GM23338 (cell line): Measurements from ENCODE around the gene FASTKD1.

Experiments
- CREB1 ChIP-seq: fragments of 250-450 bp; sonication (Bioruptor Pico); IDR thresholded peaks from 2 replicates; pipeline ENCODE4 v1.5.0; 2020; ENCODE audit warnings: low read depth, mild to moderate bottlenecking, moderate library complexity
- EZH2 ChIP-seq: fragments of 200-600 bp; sonication (generic); IDR thresholded peaks from one replicate; pipeline ENCODE4 v1.8.0; 2017; ENCODE audit warnings: antibody characterized with exemption, mild to moderate bottlenecking, low read depth; ENCODE audit not compliant: unreplicated experiment
- EZH2phosphoT487 ChIP-seq: fragments of 200-600 bp; sonication (generic); IDR thresholded peaks from one replicate; pipeline ENCODE4 v1.8.1; 2018; ENCODE audit warnings: antibody characterized with exemption; ENCODE audit not compliant: unreplicated experiment
- JUNB ChIP-seq: IDR thresholded peaks from one replicate; pipeline ENCODE4 v1.6.1; 2016; ENCODE audit warnings: antibody characterized with exemption; ENCODE audit not compliant: unreplicated experiment
- POLR2AphosphoS5 ChIP-seq: IDR thresholded peaks from 2 replicates; pipeline ENCODE4 v1.6.1; 2016; ENCODE audit warnings: antibody characterized with exemption, low read depth
- ZNF114 ChIP-seq: fragments of 250-450 bp; sonication (Bioruptor Pico); IDR thresholded peaks from 2 replicates; pipeline ENCODE4 v1.5.0; 2020; ENCODE audit warnings: mild to moderate bottlenecking, moderate library complexity
- TF ChIP-seq, protein P1 (sequence below), 2 experiments: fragments of 200-600 bp in 1 of 2; sonication (generic) in 1 of 2; conservative IDR thresholded peaks; 2 replicates each; pipeline versions ENCODE4 v1.5.1 to v1.6.1; 2016 to 2017; ENCODE audit warnings: antibody characterized with exemption in 2 of 2, low read depth in 2 of 2, mild to moderate bottlenecking in 2 of 2, moderate library complexity in 1 of 2
- TF ChIP-seq, protein P2 (sequence below): IDR thresholded peaks from one replicate; pipeline ENCODE4 v1.6.1; 2018; ENCODE audit warnings: antibody characterized with exemption; ENCODE audit not compliant: unreplicated experiment

DNA sequence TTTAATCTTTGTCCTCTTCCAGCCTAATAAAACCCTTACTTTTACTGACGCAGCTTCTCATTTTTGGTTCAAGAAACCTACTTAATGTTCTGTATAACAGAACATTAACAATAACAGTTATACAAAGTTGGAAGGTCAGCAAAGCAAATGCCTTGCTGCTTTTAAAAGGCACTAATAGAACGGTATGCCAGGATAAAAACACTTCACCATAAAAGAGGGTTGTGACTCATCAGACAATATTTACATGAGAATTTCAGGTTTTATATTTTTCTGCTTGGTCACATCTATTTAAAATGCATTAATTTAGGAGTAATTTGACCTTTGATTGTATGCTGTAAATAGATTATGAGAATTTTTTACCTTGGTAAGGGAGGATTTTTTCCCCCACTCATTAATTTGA lies 61.1 kb downstream of the FASTKD1 start:
- TF ChIP-seq, protein P1, sequence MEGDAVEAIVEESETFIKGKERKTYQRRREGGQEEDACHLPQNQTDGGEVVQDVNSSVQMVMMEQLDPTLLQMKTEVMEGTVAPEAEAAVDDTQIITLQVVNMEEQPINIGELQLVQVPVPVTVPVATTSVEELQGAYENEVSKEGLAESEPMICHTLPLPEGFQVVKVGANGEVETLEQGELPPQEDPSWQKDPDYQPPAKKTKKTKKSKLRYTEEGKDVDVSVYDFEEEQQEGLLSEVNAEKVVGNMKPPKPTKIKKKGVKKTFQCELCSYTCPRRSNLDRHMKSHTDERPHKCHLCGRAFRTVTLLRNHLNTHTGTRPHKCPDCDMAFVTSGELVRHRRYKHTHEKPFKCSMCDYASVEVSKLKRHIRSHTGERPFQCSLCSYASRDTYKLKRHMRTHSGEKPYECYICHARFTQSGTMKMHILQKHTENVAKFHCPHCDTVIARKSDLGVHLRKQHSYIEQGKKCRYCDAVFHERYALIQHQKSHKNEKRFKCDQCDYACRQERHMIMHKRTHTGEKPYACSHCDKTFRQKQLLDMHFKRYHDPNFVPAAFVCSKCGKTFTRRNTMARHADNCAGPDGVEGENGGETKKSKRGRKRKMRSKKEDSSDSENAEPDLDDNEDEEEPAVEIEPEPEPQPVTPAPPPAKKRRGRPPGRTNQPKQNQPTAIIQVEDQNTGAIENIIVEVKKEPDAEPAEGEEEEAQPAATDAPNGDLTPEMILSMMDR (conservative IDR thresholded peaks at IDR 0.05; ENCODE audit: low read depth in 2 of 2): no peak
- TF ChIP-seq CREB1: no peak
- TF ChIP-seq, protein P2, sequence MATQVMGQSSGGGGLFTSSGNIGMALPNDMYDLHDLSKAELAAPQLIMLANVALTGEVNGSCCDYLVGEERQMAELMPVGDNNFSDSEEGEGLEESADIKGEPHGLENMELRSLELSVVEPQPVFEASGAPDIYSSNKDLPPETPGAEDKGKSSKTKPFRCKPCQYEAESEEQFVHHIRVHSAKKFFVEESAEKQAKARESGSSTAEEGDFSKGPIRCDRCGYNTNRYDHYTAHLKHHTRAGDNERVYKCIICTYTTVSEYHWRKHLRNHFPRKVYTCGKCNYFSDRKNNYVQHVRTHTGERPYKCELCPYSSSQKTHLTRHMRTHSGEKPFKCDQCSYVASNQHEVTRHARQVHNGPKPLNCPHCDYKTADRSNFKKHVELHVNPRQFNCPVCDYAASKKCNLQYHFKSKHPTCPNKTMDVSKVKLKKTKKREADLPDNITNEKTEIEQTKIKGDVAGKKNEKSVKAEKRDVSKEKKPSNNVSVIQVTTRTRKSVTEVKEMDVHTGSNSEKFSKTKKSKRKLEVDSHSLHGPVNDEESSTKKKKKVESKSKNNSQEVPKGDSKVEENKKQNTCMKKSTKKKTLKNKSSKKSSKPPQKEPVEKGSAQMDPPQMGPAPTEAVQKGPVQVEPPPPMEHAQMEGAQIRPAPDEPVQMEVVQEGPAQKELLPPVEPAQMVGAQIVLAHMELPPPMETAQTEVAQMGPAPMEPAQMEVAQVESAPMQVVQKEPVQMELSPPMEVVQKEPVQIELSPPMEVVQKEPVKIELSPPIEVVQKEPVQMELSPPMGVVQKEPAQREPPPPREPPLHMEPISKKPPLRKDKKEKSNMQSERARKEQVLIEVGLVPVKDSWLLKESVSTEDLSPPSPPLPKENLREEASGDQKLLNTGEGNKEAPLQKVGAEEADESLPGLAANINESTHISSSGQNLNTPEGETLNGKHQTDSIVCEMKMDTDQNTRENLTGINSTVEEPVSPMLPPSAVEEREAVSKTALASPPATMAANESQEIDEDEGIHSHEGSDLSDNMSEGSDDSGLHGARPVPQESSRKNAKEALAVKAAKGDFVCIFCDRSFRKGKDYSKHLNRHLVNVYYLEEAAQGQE: no peak
- TF ChIP-seq POLR2AphosphoS5: no peak
- no peak for TF ChIP-seq ZNF114 (CRISPR knock-in tag)
- no peak for TF ChIP-seq EZH2
- TF ChIP-seq JUNB: no peak
- no peak for TF ChIP-seq EZH2phosphoT487
